SJSA1 (cell line): ENCODE measurements around the gene PRXL2B. TPM values are rescaled to one million over a fixed set of nuclear protein-coding genes. Genes with fewer than 3 reads are reported as not detected.
"Not testable (repeated sequence)": the region's sequence is repeated elsewhere in the genome, so short reads cannot be mapped to it uniquely, and the experiment has no call there.

ENCODE experiments used
- DNase-seq, 2 experiments: peaks; one replicate each; pipeline ENCODE4 v3.0.0-alpha.2; 2015 to 2020; ENCODE audit warnings: low spot score in 2 of 2, low read depth in 1 of 2
- H3K27ac ChIP-seq: fragments of 250-450 bp; sonication (Bioruptor Pico); 2 replicates; pipeline ENCODE4 v1.5.1; 2020; ENCODE audit warnings: mild to moderate bottlenecking, moderate library complexity
- H3K27me3 ChIP-seq: fragments of 250-450 bp; sonication (Bioruptor Pico); replicated peaks from 2 replicates; pipeline ENCODE4 v1.5.1; 2020; ENCODE audit warnings: mild to moderate bottlenecking, moderate library complexity
- H3K36me3 ChIP-seq: fragments of 250-450 bp; sonication (Bioruptor Pico); 2 replicates; pipeline ENCODE4 v1.5.1; 2020; ENCODE audit warnings: mild to moderate bottlenecking
- H3K4me1 ChIP-seq: fragments of 250-450 bp; sonication (Bioruptor Pico); replicated peaks from 2 replicates; pipeline ENCODE4 v1.6.1; 2021; ENCODE audit warnings: mild to moderate bottlenecking
- H3K4me3 ChIP-seq: fragments of 250-450 bp; sonication (Bioruptor Pico); 2 replicates; pipeline ENCODE4 v1.5.1; 2020; ENCODE audit warnings: mild to moderate bottlenecking
- H3K9me3 ChIP-seq: fragments of 250-450 bp; sonication (Bioruptor Pico); replicated peaks from 2 replicates; pipeline ENCODE4 v1.5.1; 2020; ENCODE audit warnings: mild to moderate bottlenecking
- total RNA-seq: library from RNA; depleted of rRNA; stranded (reverse); fragments of >200 nt; shearing (Covaris generic); gene quantifications from 2 replicates; pipeline ENCODE4 v1.2.3, GENCODE V29; 2014

PRXL2B gene
- total RNA-seq, 1 experiment from 2014 or later: 15.2 TPM

- no peak overlapping the region for H3K4me3 ChIP-seq
- no peaks in the 10 kb centered on the region for H3K27me3 ChIP-seq
- H3K4me1 ChIP-seq: peaks cover 10% of the 10 kb centered on the region
- no peaks in the 10 kb centered on the region for H3K36me3 ChIP-seq
- no peak overlapping the region for H3K27ac ChIP-seq
- H3K9me3 ChIP-seq: no peaks in the 10 kb centered on the region
- DNase-seq: no peak
Observed at GRCh38 chr1:2564006-2564814, 22.4 kb upstream of the PRXL2B start.

DNA sequence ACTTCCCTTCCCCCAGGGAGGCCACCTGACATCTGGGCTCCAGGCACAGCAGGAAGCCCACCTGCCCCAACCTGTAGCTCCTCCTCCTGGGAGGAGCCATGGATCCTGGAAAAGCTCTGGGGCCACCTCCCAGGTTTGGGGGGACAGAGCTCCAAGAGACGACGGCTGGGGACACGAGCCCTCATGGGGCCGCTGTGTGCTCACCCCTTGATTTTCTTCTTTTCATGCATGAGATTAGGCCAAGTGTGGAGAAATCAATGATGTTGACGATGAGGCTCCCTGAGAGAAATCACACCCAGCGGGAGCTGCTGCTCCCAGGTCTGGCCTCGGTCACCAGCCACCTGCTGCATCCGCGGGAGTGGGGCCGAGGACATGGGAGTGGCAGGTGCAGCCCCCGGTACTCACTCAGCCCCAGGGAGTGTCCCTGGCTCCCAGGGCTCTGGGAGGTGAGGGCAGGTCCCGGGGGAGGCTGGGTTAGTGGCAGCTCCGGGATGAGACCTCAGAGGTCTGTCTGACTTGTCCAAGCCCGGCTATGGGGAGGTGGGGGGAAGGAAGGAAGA, 21.7 kb upstream of the PRXL2B start:
- Histone ChIP-seq H3K9me3 (no peaks in the 10 kb centered on the region), H3K4me3 (no peak overlapping the region), H3K4me1 (peaks cover 10% of the 10 kb centered on the region), H3K27me3 (no peaks in the 10 kb centered on the region), H3K27ac (no peak overlapping the region), H3K36me3 (no peaks in the 10 kb centered on the region)
- DNase-seq: no peak

DNA sequence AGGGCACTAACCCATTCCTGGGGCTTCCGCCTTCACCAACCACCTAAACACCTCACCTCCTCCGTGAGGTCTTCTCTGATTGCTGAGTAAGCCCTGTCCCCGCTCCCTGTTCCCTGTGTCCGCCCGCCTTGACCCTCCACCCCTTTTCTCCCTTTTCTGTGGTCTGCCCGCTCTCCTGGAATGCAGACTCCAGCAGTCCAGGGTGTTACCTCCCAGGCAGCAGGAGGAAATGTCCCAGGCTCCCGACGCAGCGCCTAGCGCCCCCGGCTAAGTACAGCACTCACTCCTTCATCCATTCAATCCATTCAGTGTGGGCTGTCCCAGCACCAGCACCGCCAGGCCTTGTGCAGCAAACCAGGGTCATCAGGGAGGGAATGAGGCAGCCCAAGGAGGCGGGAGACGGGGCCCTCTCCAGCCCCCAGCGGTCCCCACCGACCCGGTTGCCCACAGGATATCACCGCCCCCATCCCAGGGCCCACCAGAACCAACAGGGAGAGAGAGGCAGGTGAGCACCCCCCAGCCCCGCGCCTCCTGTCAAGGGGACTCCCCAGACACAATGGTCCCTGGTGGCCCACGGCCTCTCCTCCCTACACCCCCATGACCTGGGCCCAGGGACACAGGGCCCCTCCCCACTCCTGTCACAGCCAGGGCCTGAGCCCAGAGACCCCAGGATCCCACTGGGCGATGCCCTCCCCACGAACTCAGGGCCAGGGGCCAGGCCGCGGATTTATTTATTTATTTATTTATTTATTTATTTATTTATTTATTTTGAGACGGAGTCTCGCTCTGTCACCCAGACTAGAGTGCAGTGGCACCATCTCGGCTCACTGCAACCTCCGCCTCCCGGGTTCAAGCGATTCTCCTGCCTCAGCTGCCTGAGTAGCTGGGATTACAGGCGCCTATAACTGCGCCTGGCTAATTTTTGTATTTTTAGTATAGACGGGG, 20.2 kb upstream of the PRXL2B start:
- no peak overlapping the region for H3K27ac ChIP-seq
- H3K4me1 ChIP-seq: peaks cover 10% of the 10 kb centered on the region
- peak in 1 of 2 experiments; percentile 63 for DNase-seq
- 0 out of 2 replicates have a peak, but pooled peaks cover 6% of the 10 kb centered on the region for H3K27me3 ChIP-seq
- no peaks in the 10 kb centered on the region for H3K36me3 ChIP-seq
- H3K9me3 ChIP-seq: no peaks in the 10 kb centered on the region
- H3K4me3 ChIP-seq: no peak overlapping the region

- Histone ChIP-seq H3K27me3 (peaks cover 6% of the 10 kb centered on the region; the same call in 1 of the 2 replicates), H3K27ac (no peak overlapping the region), H3K36me3 (no peaks in the 10 kb centered on the region), H3K9me3 (no peaks in the 10 kb centered on the region), H3K4me1 (peaks cover 10% of the 10 kb centered on the region), H3K4me3 (no peak overlapping the region)
- no peak for DNase-seq
Observed at GRCh38 chr1:2567083-2567679, 19.4 kb upstream of the PRXL2B start.

DNA sequence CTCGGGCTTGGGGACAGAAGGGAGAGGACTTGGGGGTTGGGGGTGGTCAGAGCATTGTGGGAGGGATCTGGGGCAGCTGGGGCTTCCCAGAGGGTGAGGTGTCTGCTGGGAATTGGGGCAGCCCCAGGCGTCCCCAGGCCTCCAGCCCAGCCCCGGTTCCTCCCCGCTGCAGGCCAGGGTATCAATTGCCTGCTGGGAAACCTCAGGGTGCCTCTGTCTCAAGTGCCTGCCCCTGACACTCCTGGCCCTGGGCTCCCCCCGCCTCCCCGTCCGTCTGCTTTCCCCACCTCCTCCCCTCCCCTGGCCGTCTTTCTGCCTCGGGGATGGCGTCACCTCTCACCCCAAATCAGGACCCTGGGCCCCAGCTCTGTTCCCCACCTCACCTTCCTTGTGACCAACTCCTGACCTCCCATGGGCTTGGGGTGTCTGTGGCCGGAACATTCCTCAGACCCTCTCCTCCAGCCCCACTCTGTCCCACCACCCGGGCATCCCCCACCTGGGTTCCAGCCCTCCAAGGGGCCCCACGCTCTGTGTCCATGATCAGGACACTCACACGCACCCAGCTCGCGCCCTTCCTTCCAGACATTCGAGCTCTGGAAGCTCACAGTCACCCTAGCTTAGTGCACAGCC, 18.3 kb upstream of the PRXL2B start:
- not testable (repeated sequence) for H3K4me3 ChIP-seq, H3K27ac ChIP-seq, DNase-seq, H3K36me3 ChIP-seq, H3K4me1 ChIP-seq, H3K9me3 ChIP-seq, H3K27me3 ChIP-seq

GRCh38 chr1:2569060-2569459, 17.5 kb upstream of the PRXL2B start:
- Histone ChIP-seq H3K27ac (no peak overlapping the region), H3K36me3 (no peaks in the 10 kb centered on the region), H3K4me3 (no peak overlapping the region), H3K27me3 (peaks cover 10% of the 10 kb centered on the region), H3K9me3 (0 out of 2 replicates have a peak, but pooled peaks cover 10% of the 10 kb centered on the region), H3K4me1 (peaks cover 10% of the 10 kb centered on the region)
- DNase-seq: no peak

- H3K36me3 ChIP-seq, H3K27ac ChIP-seq, DNase-seq, H3K4me3 ChIP-seq, H3K4me1 ChIP-seq: not testable (repeated sequence)
- Histone ChIP-seq H3K27me3 (peaks cover 10% of the 10 kb centered on the region), H3K9me3 (0 out of 2 replicates have a peak, but pooled peaks cover 13% of the 10 kb centered on the region)
Observed at GRCh38 chr1:2569703-2570102, 16.9 kb upstream of the PRXL2B start.

DNA sequence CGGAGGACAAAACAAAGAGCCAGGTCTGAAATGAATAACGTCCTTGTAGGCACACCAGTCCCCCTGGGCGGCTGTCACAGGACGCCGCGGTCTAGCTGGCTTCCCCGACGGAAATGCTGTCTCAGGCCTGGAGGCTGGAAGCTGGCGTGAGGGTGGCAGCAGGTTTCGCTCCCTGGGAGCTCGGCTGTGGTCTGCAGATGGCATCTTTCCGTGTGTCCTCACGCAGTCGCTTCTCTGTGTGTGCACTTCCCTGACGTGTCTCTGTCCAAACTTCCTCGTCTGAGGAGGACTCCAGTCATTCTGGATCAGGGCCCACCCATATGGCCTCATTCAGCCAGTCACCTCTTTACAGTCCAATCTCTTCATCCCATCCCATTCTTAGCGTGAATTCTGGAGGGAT, 16.2 kb upstream of the PRXL2B start:
- Histone ChIP-seq H3K27ac (no peak overlapping the region), H3K9me3 (0 out of 2 replicates have a peak, but pooled peaks cover 13% of the 10 kb centered on the region), H3K4me3 (no peak overlapping the region), H3K4me1 (peaks cover 10% of the 10 kb centered on the region), H3K27me3 (peaks cover 10% of the 10 kb centered on the region), H3K36me3 (no peaks in the 10 kb centered on the region)
- DNase-seq: no peak

DNA sequence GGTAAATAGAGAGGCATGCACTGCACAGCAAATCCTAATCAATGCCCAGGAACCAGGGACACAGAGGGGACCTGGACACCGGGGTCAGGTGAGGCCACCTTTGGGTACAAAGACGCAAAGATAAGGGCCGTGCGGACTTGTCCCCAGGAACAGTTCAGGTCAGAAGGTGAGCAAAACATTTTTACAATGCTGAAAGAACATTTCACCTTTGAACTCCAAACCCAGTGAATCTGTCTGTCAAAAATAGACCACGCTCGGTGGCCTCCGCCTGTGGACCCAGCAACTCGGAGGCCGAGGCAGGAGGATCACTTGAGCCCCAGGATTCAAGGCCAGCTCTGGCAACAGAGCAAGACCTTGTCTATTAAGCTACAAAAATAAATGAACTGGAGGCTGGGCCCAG, 15.2 kb upstream of the PRXL2B start:
- peaks cover 10% of the 10 kb centered on the region for H3K27me3 ChIP-seq
- H3K27ac ChIP-seq: no peak overlapping the region
- H3K36me3 ChIP-seq: no peaks in the 10 kb centered on the region
- no peak for DNase-seq
- no peak overlapping the region for H3K4me3 ChIP-seq
- H3K4me1 ChIP-seq: peaks cover 2% of the 10 kb centered on the region
- 0 out of 2 replicates have a peak, but pooled peaks cover 13% of the 10 kb centered on the region for H3K9me3 ChIP-seq

DNA sequence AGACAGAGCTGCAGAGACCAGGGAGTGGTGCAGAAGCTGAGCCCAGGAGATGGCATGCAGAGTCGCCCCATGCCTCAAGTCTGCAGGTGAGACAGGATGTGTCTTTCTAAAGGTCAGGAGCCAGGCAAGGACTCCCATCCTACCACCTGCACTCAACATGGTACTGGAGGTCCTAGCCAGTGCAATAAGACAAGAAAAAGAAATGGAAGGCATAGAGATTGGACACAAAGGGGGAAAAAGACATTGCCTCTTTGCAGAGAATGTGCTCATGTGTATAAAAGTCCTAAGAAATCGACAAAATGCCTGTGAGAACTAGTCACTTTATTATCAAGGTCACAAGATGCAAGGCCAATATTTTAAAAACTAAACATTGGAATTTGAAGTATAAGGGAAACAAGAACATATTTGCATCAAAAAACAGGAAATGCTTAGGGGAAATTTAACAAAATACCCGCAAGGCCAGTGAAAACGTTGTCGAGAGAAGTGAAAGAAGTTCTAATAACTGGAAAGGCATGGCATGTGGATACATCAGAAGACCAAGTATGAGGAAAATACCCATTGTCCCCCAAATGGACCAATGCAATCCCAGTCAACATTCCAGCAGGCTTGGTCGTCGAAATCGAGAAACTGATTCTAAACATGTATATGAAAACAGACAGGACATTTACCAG, 13.2 kb upstream of the PRXL2B start:
- Histone ChIP-seq H3K9me3 (0 out of 2 replicates have a peak, but pooled peaks cover 13% of the 10 kb centered on the region), H3K4me3 (no peak overlapping the region), H3K36me3 (no peaks in the 10 kb centered on the region), H3K4me1 (peaks cover 5% of the 10 kb centered on the region), H3K27ac (no peak overlapping the region), H3K27me3 (peaks cover 10% of the 10 kb centered on the region)
- no peak for DNase-seq

GRCh38 chr1:2574350-2574749, 12.2 kb upstream of the PRXL2B start:
- no peak overlapping the region for H3K4me3 ChIP-seq
- DNase-seq: no peak
- H3K27ac ChIP-seq: no peak overlapping the region
- H3K9me3 ChIP-seq: 0 out of 2 replicates have a peak, but pooled peaks cover 13% of the 10 kb centered on the region
- H3K36me3 ChIP-seq: no peaks in the 10 kb centered on the region
- peaks cover 9% of the 10 kb centered on the region for H3K4me1 ChIP-seq
- H3K27me3 ChIP-seq: peaks cover 10% of the 10 kb centered on the region

GRCh38 chr1:2575801-2576663, 10.5 kb upstream of the PRXL2B start:
- H3K9me3 ChIP-seq: 0 out of 2 replicates have a peak, but pooled peaks cover 13% of the 10 kb centered on the region
- H3K27ac ChIP-seq: no peak overlapping the region
- H3K4me1 ChIP-seq: peaks cover 9% of the 10 kb centered on the region
- DNase-seq: no peak
- H3K4me3 ChIP-seq: no peak overlapping the region
- no peaks in the 10 kb centered on the region for H3K36me3 ChIP-seq
- H3K27me3 ChIP-seq: peaks cover 6% of the 10 kb centered on the region
